Caco-2 (cell line): ENCODE measurements around the gene MEX3D. TPM values are rescaled to one million over a fixed set of nuclear protein-coding genes. Genes with fewer than 3 reads are reported as not detected.

Source experiments
- BruUV-seq: library from RNA; stranded (reverse); fragments of 400-500 nt; replicated peaks from 2 replicates; lab custom pipeline; 2021; lab: Mats Ljungman, UMichigan
- CTCF ChIA-PET: fragments of 300-600 bp; sonication (Branson Sonifier 250); formaldehyde crosslinking; loops from one replicate; lab custom pipeline; 2022; ENCODE audit warnings: antibody characterized with exemption; lab: Charles Lee
- POLR2A ChIA-PET: fragments of 300-600 bp; sonication (Branson Sonifier 250); formaldehyde crosslinking; loops from one replicate; lab custom pipeline; 2022; ENCODE audit warnings: antibody characterized with exemption; lab: Charles Lee
- DNase-seq, 2 experiments: peaks; one replicate each; pipeline versions ENCODE4 v3.0.0 to v3.0.0-alpha.2; 2020 to 2022
- H3K27me3 ChIP-seq: replicated peaks from 2 replicates; pipeline ENCODE4 v1.6.0; 2011; ENCODE audit warnings: low read length; ENCODE audit not compliant: control insufficient read depth, insufficient read depth
- H3K36me3 ChIP-seq: 2 replicates; pipeline ENCODE4 v1.5.1; 2011; ENCODE audit warnings: low read length; ENCODE audit not compliant: control insufficient read depth, insufficient read depth
- H3K4me1 ChIP-seq: fragments of 250-450 bp; sonication (Bioruptor Pico); 2 replicates; pipeline ENCODE4 v1.5.1; 2020; ENCODE audit warnings: mild to moderate bottlenecking
- H3K4me3 ChIP-seq: 2 replicates; pipeline ENCODE4 v1.5.1; 2011; ENCODE audit warnings: low read depth, mild to moderate bottlenecking, control low read depth, low read length
- H3K9me3 ChIP-seq: fragments of 250-450 bp; sonication (Bioruptor Pico); 2 replicates; pipeline ENCODE4 v1.5.1; 2020; ENCODE audit warnings: mild to moderate bottlenecking, moderate library complexity
- H3K27ac Mint-ChIP-seq: one replicate; pipeline ENCODE4 v1.8.0; 2022; ENCODE audit warnings: mixed read lengths; ENCODE audit not compliant: unreplicated experiment
- H3K27me3 Mint-ChIP-seq: one replicate; pipeline ENCODE4 v1.8.0; 2022; ENCODE audit warnings: mixed read lengths; ENCODE audit not compliant: insufficient read depth, unreplicated experiment
- H3K36me3 Mint-ChIP-seq: one replicate; pipeline ENCODE4 v1.8.0; 2022; ENCODE audit warnings: mild to moderate bottlenecking, mixed read lengths; ENCODE audit not compliant: insufficient read depth, unreplicated experiment
- H3K4me1 Mint-ChIP-seq: one replicate; pipeline ENCODE4 v1.8.0; 2022; ENCODE audit warnings: low read depth, mixed read lengths; ENCODE audit not compliant: unreplicated experiment
- H3K4me3 Mint-ChIP-seq: one replicate; pipeline ENCODE4 v1.8.0; 2022; ENCODE audit warnings: mild to moderate bottlenecking, moderate library complexity, mixed read lengths; ENCODE audit not compliant: unreplicated experiment
- H3K9me3 Mint-ChIP-seq: one replicate; pipeline ENCODE4 v1.8.0; 2022; ENCODE audit warnings: mixed read lengths; ENCODE audit not compliant: unreplicated experiment
- intact Hi-C: fragments of 100-400 bp; cut with micrococcal nuclease; formaldehyde crosslinking; loops from one replicate; pipeline ENCODE4 v1.10.0; 2022; ENCODE audit not compliant: unreplicated experiment
- total RNA-seq: library from RNA; stranded (reverse); gene quantifications from 2 replicates; pipeline ENCODE4 v1.2.3, GENCODE V29; 2022
- TF ChIP-seq, protein P1 (sequence below), 2 experiments: fragments of 200-600 bp in 1 of 2; IDR thresholded peaks; 1 replicate in 1 of 2; 2 replicates in 1 of 2; pipeline versions ENCODE4 v1.5.1 to v1.8.0; 2011 to 2022; ENCODE audit warnings: antibody characterized with exemption in 1 of 2, control low read depth in 1 of 2, inconsistent platforms in 1 of 2, low read depth in 1 of 2, low read length in 1 of 2, mild to moderate bottlenecking in 1 of 2, moderate library complexity in 1 of 2; ENCODE audit not compliant: insufficient read depth in 1 of 2, severe bottlenecking in 1 of 2, unreplicated experiment in 1 of 2

Gene MEX3D
- total RNA-seq, 1 experiment from 2014 or later, result 52.1 TPM

DNA sequence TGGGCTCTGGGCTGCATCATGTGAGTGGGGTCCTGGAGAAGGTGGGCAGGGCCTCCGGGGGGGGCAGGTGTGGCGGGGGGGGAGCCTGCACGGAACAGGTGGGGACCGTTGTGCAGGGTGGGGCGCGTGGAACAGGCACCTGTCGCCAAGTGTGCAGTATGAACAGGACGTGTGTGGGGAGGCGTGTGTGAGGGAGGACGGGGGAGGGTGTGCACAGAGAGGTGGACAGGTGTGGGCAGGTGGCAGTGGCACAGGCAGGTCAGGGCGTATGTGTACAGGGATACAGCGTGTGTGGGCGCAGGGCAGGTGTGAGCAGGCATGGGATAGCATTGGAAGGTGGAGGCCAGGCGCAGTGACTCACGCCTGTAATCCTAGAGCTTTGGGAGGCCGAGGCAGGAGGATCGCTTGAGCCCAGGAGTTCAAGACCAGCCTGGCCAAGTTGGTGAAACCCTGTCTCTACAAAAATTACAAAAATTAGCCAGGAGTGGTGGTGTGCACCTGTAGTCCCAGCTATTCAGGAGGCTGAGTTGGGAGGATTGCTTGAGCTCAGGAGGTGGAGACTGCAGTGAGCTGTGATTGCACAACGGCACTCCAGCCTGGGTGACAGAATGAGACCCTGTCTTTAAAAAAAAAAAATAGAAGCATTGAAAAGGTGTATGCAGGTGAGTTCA lies 41.0 kb downstream of the MEX3D start:
- no TSS peak for BruUV-seq
- intact Hi-C loops, result no loop called here
- Mint-ChIP-seq H3K36me3 (peaks cover 10% of the 10 kb centered on the region), H3K27ac (no peak overlapping the region), H3K27me3 (peaks cover 14% of the 10 kb centered on the region), H3K9me3 (no peaks in the 10 kb centered on the region), H3K4me1 (no peaks in the 10 kb centered on the region), H3K4me3 (no peak overlapping the region)
- TF ChIP-seq, protein P1, sequence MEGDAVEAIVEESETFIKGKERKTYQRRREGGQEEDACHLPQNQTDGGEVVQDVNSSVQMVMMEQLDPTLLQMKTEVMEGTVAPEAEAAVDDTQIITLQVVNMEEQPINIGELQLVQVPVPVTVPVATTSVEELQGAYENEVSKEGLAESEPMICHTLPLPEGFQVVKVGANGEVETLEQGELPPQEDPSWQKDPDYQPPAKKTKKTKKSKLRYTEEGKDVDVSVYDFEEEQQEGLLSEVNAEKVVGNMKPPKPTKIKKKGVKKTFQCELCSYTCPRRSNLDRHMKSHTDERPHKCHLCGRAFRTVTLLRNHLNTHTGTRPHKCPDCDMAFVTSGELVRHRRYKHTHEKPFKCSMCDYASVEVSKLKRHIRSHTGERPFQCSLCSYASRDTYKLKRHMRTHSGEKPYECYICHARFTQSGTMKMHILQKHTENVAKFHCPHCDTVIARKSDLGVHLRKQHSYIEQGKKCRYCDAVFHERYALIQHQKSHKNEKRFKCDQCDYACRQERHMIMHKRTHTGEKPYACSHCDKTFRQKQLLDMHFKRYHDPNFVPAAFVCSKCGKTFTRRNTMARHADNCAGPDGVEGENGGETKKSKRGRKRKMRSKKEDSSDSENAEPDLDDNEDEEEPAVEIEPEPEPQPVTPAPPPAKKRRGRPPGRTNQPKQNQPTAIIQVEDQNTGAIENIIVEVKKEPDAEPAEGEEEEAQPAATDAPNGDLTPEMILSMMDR (IDR thresholded peaks at IDR 0.05; ENCODE audit: insufficient read depth in 1 of 2, low read depth in 1 of 2, low read length in 1 of 2, severe bottlenecking in 1 of 2, unreplicated experiment in 1 of 2), result no peak
- Histone ChIP-seq H3K4me3 (no peak overlapping the region), H3K27me3 (peaks cover 3% of the 10 kb centered on the region), H3K36me3 (no peaks in the 10 kb centered on the region), H3K9me3 (no peaks in the 10 kb centered on the region), H3K4me1 (no peaks in the 10 kb centered on the region)
- no peak for DNase-seq
- ChIA-PET CTCF (interaction anchor here (0.7 kb wide), 1 partner anchor 19 kb away, joined by 3 read pairs; no protein-coding TSS in a partner anchor), POLR2A (no interaction called here)

DNA sequence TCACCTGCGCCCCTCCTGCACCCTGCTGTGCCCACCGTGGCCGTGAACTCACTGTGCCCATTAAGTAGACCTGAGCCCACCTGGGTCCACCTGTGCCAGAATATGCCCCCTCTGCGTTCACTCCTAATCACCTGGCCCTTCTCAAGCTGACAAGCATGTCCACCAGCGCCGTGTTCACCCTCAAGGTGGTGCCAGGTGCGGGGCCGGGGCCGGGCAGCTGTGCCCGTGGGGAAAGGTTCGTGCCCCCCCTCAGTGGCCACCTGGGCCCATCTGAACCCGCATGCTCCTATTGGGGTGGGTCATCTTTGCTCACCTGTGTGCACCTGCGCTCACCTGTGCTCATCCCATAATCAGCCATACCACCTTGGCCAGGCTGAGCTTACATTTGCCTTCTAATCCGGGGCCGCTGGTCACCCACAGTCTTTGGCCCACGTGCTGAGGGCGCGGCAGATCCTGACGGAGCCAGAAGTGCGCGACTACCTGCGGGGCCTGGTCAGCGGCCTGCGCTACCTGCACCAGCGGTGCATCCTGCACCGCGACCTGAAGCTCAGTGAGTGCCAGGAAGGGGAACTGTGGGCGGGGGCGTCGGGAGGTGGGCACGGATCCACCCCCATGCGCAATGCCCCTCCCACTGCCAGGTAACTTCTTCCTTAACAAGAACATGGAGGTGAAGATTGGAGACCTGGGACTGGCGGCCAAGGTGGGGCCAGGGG lies 41.9 kb downstream of the MEX3D start:
- Histone ChIP-seq H3K4me3 (no peak overlapping the region), H3K36me3 (no peaks in the 10 kb centered on the region), H3K9me3 (no peaks in the 10 kb centered on the region), H3K4me1 (no peaks in the 10 kb centered on the region), H3K27me3 (peaks cover 3% of the 10 kb centered on the region)
- Mint-ChIP-seq H3K4me3 (no peak overlapping the region), H3K27me3 (peaks cover 14% of the 10 kb centered on the region), H3K27ac (no peak overlapping the region), H3K9me3 (no peaks in the 10 kb centered on the region), H3K36me3 (peaks cover 10% of the 10 kb centered on the region), H3K4me1 (no peaks in the 10 kb centered on the region)
- no TSS peak for BruUV-seq
- TF ChIP-seq, protein P1 (IDR thresholded peaks at IDR 0.05; ENCODE audit: insufficient read depth in 1 of 2, low read depth in 1 of 2, low read length in 1 of 2, severe bottlenecking in 1 of 2, unreplicated experiment in 1 of 2), result no peak
- DNase-seq, result no peak
- POLR2A ChIA-PET, result no interaction called here
- CTCF ChIA-PET, result no interaction called here
- intact Hi-C loops, result no loop called here

DNA sequence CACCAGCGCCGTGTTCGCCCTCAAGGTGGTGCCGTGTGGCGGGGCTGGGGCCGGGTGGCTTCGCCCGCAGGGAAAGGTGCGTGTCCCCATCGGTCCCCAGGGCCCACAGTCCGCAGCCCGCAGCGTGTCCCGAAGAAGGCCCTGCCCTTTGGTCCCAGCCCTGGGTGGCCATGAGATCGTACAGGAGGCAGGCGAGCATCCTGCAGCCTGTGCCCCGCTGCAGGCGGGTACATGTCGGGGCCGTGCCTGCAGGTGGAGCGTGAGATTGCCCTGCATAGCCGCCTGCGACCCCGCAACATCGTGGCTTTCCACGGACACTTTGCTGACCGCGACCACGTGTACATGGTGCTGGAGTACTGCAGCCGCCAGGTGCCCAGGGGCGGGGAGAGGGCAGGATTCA lies 42.8 kb downstream of the MEX3D start:
- Mint-ChIP-seq H3K9me3 (no peaks in the 10 kb centered on the region), H3K4me1 (no peaks in the 10 kb centered on the region), H3K27ac (no peak overlapping the region), H3K27me3 (peaks cover 14% of the 10 kb centered on the region), H3K4me3 (no peak overlapping the region), H3K36me3 (peaks cover 6% of the 10 kb centered on the region)
- no peaks in the 10 kb centered on the region for H3K9me3 ChIP-seq
- H3K27me3 ChIP-seq, result peaks cover 3% of the 10 kb centered on the region
- H3K36me3 ChIP-seq, result no peaks in the 10 kb centered on the region
- CTCF ChIA-PET, result no interaction called here
- DNase-seq, result no peak
- H3K4me3 ChIP-seq, result no peak overlapping the region
- H3K4me1 ChIP-seq, result no peaks in the 10 kb centered on the region
- TF ChIP-seq, protein P1 (IDR thresholded peaks at IDR 0.05; ENCODE audit: insufficient read depth in 1 of 2, low read depth in 1 of 2, low read length in 1 of 2, severe bottlenecking in 1 of 2, unreplicated experiment in 1 of 2), result no peak
- no TSS peak for BruUV-seq
- POLR2A ChIA-PET, result no interaction called here
- intact Hi-C loops, result no loop called here
